DND-41 (cell line): ENCODE data around the gene SPATA1.

Experiments used
- ATAC-seq: fragments of 200-7000 bp; cut with Tn5 transposase; 3 replicates; pipeline ENCODE4 v1.9.1; 2021; ENCODE audit warnings: low read depth; ENCODE audit not compliant: insufficient read depth
- DNase-seq: peaks from one replicate; pipeline ENCODE4 v3.0.0-alpha.2; 2020
- H2AFZ ChIP-seq: 2 replicates; pipeline ENCODE4 v1.6.0; 2012; ENCODE audit warnings: low read depth, low read length
- H3K27ac ChIP-seq: 2 replicates; pipeline ENCODE4 v1.5.1; 2012; ENCODE audit warnings: low read length, inconsistent platforms
- H3K27me3 ChIP-seq: fragments of 200-600 bp; sonication (generic); 2 replicates; pipeline ENCODE4 v1.6.0; 2012; ENCODE audit warnings: low read length, mild to moderate bottlenecking, inconsistent platforms; ENCODE audit not compliant: insufficient read depth, poor library complexity
- H3K36me3 ChIP-seq: 2 replicates; pipeline ENCODE4 v1.5.1; 2012; ENCODE audit warnings: low read length, inconsistent platforms; ENCODE audit not compliant: insufficient read depth
- H3K4me1 ChIP-seq: 2 replicates; pipeline ENCODE4 v1.5.1; 2012; ENCODE audit warnings: mild to moderate bottlenecking, low read length; ENCODE audit not compliant: insufficient read depth
- H3K4me2 ChIP-seq: 2 replicates; pipeline ENCODE4 v1.6.0; 2012; ENCODE audit warnings: mild to moderate bottlenecking, moderate library complexity, low read length, inconsistent platforms; ENCODE audit not compliant: insufficient read depth
- H3K4me3 ChIP-seq, 2 experiments: fragments of 200-600 bp in 1 of 2; shearing (Covaris generic) in 1 of 2; 2 replicates each; pipeline ENCODE4 v1.5.1; 2012 to 2016; ENCODE audit warnings: inconsistent platforms in 2 of 2, low read length in 2 of 2, mild to moderate bottlenecking in 2 of 2, low read depth in 1 of 2, moderate library complexity in 1 of 2
- H3K79me2 ChIP-seq: 2 replicates; pipeline ENCODE4 v1.6.0; 2012; ENCODE audit warnings: low read length, inconsistent platforms; ENCODE audit not compliant: insufficient read depth
- H3K9ac ChIP-seq: 2 replicates; pipeline ENCODE4 v1.6.0; 2012; ENCODE audit warnings: low read depth, mild to moderate bottlenecking, inconsistent platforms, low read length, moderate library complexity
- H3K9me3 ChIP-seq: 2 replicates; pipeline ENCODE4 v1.5.1; 2012; ENCODE audit warnings: low read length, moderate library complexity, mild to moderate bottlenecking, inconsistent platforms; ENCODE audit not compliant: insufficient read depth, severe bottlenecking
- H4K20me1 ChIP-seq: 2 replicates; pipeline ENCODE4 v1.6.0; 2012; ENCODE audit warnings: low read length; ENCODE audit not compliant: insufficient read depth
- CTCF ChIP-seq: IDR thresholded peaks from 2 replicates; pipeline ENCODE4 v1.5.1; 2012; ENCODE audit warnings: borderline replicate concordance, low read length, moderate library complexity, mild to moderate bottlenecking; ENCODE audit not compliant: poor library complexity, severe bottlenecking; ENCODE audit errors: extremely low read depth
- EZH2 ChIP-seq: IDR thresholded peaks from 3 replicates; pipeline ENCODE4 v1.6.1; 2012; ENCODE audit warnings: borderline replicate concordance, low read depth, mild to moderate bottlenecking, moderate library complexity, low read length, inconsistent platforms; ENCODE audit not compliant: severe bottlenecking

Gene SPATA1

GRCh38 chr1:84496498-84496897, 9.7 kb upstream of the SPATA1 start:
- Histone ChIP-seq H3K4me1 (peaks cover 5% of the 10 kb centered on the region), H3K36me3 (peaks cover 98% of the 10 kb centered on the region), H2AFZ (no peak overlapping the region), H3K9ac (no peak overlapping the region), H3K79me2 (peaks cover 30% of the 10 kb centered on the region), H4K20me1 (peaks cover 11% of the 10 kb centered on the region; the same call in 1 of the 2 replicates), H3K27me3 (no peaks in the 10 kb centered on the region), H3K4me3 (no peak overlapping the region), H3K9me3 (no peaks in the 10 kb centered on the region), H3K4me2 (no peak overlapping the region), H3K27ac (no peak overlapping the region)
- TF ChIP-seq EZH2 (no peak), CTCF (no peak)
- DNase-seq (no peak), ATAC-seq (no peak)

GRCh38 chr1:84497631-84498275, 8.4 kb upstream of the SPATA1 start:
- Histone ChIP-seq H3K27me3 (no peaks in the 10 kb centered on the region), H4K20me1 (peaks cover 21% of the 10 kb centered on the region; the same call in 1 of the 2 replicates), H3K36me3 (peaks cover 92% of the 10 kb centered on the region), H3K79me2 (peaks cover 43% of the 10 kb centered on the region), H3K9ac (no peak overlapping the region), H3K4me1 (peaks cover 15% of the 10 kb centered on the region), H2AFZ (no peak overlapping the region), H3K27ac (no peak overlapping the region), H3K9me3 (no peaks in the 10 kb centered on the region), H3K4me2 (no peak overlapping the region), H3K4me3 (no peak overlapping the region)
- no peak for ATAC-seq
- TF ChIP-seq CTCF, result no peak
- TF ChIP-seq EZH2, result no peak
- no peak for DNase-seq

- DNase-seq, result no peak
- Histone ChIP-seq H3K9me3 (no peaks in the 10 kb centered on the region), H3K4me3 (no peak overlapping the region), H3K79me2 (peaks cover 82% of the 10 kb centered on the region), H3K36me3 (peaks cover 49% of the 10 kb centered on the region), H3K4me2 (peak overlapping the region; percentile 82), H3K9ac (peak overlapping the region; percentile 72; the same call in 1 of the 2 replicates), H2AFZ (no peak overlapping the region), H3K27me3 (no peaks in the 10 kb centered on the region), H4K20me1 (peaks cover 46% of the 10 kb centered on the region), H3K27ac (no peak overlapping the region), H3K4me1 (peaks cover 44% of the 10 kb centered on the region)
- TF ChIP-seq CTCF, result no peak
- TF ChIP-seq EZH2, result no peak
- no peak for ATAC-seq
Measured at GRCh38 chr1:84502927-84503326, 3.3 kb upstream of the SPATA1 start.
